ENCODE results near the gene HAND2.

DNA sequence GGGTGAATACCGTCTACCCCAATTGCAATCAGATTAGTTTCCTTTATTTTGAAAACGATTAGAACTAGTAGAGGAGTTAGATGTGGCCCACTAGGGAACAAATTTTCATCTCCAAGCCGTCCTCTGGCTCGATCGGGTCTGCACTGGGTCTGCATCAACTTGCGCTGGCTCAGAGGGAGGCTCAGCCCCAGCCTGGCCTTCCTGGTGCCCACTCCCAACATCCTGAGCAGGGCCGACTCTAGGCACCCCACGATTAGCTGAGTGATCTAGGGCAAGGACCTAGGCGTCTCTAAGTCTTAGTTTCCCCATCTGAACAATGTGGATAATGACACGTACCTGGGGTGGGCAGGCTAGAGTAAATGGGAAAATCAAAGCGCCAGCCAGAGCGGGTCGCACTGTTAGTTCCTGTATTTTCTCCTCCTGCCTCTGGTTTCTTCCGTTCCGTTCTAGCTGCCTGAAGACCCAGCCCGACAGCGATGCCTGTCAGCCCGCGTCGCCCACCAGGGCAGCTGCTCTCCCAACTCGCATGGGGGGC lies 7.7 kb upstream of the HAND2 start:
- TF ChIP-seq POLR2A (IDR thresholded peaks at IDR 0.05; ENCODE audit: low read depth, low read length) (no peak), TAF1 (IDR thresholded peaks at IDR 0.05; ENCODE audit: low read depth, low read length) (no peak), POLR2AphosphoS5 (IDR thresholded peaks at IDR 0.05; ENCODE audit: low read depth, low read length) (no peak), SPI1 (IDR thresholded peaks at IDR 0.05; ENCODE audit: low read depth, low read length) (no peak), PAX5 (IDR thresholded peaks at IDR 0.05; ENCODE audit: insufficient read depth, low read length, severe bottlenecking) (no peak), POU2F2 (IDR thresholded peaks at IDR 0.05; ENCODE audit: low read depth, low read length) (no peak)
